HG02852 (cell line): ENCODE measurements around the gene PRADC1.
"Not testable (repeated sequence)": the region's sequence is repeated elsewhere in the genome, so short reads cannot be mapped to it uniquely, and the experiment has no call there.

ENCODE experiments used
- ATAC-seq: cut with Tn5 transposase; IDR thresholded peaks from one replicate; pipeline ENCODE4 v1.9.1; 2021; ENCODE audit warnings: mild to moderate bottlenecking, moderate library complexity; ENCODE audit not compliant: unreplicated experiment

PRADC1 gene

DNA sequence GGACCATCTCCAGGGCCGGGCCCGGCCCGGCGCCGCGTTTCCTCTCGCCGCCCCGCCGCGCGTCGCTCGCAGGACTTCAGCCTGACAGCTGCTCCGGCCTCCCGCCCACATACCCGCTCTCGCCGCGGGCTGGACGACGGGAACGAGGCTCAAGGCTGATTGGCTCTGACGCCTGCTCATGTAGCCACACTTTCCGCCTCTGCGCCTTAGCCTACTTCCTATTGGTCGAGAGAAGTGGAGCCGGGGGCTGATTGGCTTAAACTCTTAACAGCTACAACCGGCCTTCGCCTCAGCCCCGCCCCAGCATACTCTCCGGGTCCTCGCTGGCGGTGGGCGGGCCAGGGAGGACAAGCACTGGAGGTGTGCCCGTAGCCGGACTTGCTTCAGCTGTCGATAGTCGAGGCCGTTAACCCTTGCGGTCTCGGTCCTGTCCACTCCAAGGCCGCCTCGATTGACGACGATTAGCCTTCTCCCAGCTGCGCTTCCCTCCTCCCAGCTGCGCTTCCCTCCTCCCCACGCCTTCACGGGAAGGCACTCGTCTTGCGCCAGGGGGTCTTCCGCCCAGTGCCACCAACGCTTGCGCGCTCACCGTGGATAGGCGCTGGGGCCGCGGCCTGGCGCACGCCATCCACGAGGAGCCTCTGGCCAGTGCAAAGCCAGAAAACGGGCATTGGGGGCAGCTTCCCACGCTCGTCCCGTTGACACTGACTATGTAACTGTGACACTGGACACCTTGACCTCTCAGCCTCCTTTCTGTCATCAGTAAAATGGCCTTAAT is at the start of gene PRADC1:
Gene PRADC1, minus strand, starts transcription at position 86 of the 778 bp plus-strand sequence. Its CDS starts 79 bp downstream, at position 7.
- ATAC-seq: peak; percentile 90

DNA sequence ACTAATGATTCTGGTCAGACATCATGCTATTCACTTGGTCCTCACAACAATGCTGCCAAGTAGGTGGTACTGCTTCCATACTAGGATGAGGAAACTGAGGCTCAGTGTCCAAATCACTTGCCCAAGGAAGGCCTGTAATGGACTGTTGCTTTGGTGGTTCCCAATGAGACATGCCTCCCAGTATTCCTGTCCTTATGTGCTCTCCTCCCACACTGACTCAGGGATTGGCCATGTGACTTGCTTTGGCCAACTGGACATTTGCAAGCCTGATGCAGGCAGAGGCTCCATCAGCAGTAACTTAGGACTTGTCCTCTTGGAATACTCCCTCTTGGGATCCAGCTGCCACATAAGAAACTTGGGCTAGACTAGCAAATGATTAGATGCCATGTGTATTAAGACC is 48.2 kb upstream of the PRADC1 start:
- ATAC-seq: no peak

DNA sequence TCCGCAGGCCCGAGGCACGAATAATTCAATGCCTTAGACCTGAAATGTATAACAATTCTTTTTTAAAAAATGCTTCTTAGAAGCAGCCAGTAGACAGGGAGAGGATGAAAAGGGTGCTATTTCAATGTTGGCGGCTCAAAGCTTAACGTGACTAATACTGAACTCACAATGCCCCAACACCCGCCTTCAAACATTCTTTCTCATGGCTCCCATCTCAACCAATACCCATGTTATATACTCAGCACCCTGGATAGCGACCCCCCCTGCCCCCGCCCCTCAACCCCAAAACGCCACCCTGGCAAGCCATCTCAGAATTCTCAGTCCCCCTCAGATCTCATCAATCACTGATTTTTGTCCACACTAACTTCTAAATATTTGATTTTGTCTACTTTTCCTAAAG is 46.8 kb upstream of the PRADC1 start:
- ATAC-seq: no peak

DNA sequence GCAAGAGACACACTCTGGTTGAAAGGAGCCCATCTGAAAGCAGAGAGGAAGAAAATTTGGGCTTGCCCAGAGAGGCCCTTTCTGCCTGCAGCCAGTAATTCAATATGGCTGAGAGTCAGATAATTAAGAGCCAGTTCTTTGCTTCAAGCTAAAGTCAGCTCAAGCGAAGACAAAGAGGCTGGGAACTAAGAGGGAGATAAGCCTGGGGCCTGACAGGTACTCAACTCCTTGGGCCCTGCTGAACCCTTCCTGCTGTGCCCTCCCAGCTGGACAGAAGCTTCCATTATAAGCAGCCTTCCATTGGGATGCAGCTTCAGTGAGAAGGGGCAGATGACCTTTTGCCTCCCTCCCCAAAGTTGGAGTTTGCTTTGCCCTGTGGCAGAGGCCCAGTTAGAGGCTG is 39.2 kb upstream of the PRADC1 start:
- no peak for ATAC-seq

DNA sequence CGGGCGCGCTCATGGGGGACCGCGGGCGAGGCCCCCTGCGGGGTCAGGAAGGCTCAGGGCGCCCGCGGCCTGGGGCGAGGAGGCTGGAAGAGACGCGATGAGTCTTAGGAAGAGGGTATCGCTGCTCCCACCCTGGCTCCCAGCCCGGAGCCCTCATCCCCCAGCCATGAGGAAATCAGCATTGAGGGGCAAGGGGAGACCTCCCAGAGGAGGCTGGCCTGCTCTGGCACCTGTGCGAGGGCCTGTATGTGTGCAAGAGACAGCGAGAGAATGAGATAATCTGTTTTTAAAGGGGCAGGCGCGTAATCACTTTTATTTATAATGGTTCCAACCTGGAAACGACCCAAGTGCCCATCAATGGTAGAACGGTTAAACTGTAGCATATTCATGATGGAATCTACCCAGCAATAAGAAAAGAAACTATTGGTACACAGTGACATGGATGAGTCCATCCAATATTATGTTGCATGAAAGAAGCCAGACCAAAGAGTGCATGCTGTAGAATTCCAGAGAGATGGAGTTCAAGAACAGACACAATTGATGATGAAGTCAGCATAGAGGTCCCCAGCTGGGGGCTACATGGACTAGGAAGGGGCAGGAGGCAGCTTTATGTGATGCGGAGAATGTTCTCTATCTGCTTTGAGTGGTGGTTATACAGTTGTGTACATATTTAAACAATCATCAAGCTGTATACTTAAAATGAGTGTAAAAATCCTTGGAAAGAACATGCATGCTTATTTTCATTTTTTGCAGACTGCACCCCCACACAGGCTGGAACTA is 36.8 kb upstream of the PRADC1 start:
- peak; percentile 7 for ATAC-seq

DNA sequence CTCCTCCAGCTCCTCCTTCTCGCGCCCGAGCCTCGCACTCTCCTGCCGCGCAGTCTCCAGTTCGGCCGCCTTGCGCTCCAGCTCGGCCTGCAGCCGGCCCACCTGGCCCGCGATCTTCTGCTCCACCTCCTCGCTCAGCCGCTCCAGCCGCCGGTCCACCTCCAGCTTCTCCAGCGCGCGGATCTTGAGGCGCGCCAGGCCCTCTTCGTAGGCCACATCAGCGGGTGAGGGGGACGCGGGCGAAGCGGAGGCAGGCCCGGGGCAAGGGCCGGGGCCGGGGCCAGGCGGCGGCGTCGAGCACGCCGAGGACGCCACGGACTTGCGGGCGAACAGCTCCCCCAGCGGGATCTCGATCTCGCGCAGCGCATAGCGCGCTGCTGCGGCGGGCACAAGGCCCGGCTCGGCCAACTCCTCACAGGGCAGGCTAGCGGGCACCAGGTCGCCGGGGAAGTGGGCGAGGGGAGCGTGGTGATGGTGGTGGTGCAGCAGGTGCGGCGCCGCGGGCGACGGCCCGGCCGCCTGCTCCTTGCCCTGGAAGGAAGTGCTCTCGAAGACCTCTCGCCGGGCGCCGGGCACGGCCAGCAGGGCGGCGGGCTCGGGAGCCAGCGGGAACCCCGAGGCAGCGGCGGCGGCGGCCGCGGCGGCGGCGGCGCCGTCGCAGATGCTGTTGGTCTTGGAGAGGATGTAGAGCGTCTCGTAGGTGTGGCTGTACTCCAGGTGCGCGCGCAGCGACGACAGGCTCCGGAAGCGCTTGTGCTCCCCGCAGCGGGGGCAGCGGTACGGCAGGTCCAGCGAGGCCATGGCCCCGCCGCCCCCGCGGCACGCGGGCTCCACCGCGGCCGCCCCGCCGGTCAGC is 36.0 kb upstream of the PRADC1 start:
- peak; percentile 67 for ATAC-seq

DNA sequence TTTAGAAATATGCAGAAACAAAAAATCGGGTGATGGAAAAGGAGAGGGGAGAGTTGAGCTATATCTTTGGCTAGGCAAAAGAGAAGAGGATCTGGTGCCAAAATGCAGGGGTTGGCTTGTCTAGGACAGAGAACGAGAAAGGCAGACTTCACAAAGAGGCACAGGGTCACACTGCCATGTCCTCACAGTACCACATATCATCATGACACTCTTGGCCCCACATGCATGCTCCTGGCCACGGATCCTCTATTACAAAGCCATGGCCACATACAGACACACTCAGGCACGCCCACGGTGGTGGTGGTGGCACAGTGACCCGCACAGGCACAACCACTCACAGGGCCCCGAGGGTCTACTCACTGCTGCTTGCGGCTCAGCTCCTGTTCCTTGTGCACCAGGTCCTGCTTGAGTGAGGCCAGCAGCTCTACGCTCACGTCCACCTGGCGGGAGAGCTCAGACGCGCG is 35.4 kb upstream of the PRADC1 start:
- no peak for ATAC-seq

DNA sequence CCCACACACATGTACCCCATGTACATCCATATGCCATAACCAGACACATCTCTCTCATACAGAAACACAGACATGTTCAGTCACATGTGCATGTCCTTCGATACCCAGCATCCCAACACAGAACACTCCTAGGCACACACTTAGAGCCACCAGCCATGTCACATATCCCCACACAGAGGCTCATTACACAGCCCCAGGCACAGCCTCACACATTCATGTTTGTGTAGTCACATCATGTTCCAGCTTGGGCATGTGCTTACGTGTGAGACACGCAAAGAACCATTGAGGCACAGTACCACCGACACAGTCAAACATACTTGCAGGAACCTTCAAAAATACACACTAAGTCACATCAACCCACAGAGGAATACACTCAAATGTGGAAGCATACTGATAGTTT is 34.0 kb upstream of the PRADC1 start:
- ATAC-seq: no peak

DNA sequence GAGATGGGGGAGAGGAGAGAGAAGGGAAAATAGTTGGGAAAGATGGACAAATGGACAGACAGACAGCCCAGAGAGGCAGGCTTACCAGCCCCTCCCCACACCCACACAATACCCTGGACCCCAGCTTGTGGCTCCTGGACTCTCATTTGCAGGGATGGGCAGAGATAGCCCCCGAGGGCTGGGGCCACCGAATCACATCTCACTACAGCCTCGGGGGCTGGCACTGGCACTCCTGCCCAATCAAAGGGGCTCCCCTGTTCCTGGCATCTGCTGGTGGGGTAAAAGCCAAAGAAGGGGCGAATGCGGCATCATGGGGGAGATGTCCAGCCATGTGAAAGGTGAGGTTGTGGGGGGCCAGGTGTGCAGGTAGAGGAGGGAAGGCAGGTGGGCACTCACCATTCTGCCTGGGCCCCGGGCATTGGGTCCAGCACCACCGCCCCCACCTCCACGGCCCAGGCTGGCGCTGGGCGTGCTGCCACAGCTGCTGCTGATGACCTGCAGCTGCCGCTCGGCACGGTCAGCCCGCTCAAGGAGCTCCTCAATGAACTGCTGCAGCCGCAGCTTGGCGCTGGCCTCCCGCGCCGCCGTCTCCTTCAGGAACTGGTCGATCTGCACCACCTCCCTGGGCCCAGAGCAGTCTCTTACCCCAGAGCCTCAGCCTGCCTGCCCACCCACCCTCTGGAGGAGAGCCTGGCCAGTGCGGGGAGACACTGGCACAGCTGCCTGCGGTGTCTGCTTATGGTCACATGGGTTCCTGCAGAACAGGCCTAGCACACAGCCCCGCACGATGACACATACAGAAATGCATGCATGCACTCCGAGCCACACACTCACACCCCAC is 33.2 kb upstream of the PRADC1 start:
- ATAC-seq: no peak

DNA sequence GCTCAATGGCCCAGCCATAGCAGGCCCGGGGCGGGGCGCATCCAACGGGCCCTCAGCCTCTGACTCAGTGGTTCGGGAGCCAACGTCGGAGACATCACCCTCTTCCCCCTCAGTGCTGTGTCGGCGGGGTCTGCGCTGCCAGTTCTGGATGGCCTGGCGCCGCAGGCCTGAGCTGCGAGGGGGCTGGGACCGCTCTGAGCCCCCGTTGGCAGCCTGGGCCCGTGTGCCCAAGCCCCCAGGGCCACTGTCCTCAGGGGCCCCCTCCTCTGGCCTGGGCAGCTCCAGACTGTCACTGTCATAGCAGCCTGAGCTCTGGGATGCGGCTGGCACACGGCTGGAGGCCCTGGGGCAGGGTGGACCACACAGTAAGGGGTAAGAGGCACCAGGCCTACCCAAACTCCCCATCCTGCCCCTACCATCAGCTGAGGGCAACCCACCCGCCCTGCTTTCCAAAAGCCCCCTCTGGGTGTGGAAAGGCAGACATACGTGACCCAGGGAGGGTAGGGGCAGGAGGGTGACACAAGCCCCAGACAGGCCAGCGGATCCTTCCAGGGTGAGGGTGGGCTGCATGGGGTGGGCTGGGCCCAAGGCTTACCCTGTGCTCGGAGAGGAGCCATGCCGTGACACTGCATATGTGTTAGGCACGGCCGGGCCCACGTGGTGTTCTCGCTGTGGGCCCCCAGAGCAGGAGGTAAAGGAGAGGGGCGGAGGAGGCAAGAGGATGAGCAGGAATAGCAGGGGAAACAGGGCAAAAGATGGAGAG is 32.4 kb upstream of the PRADC1 start:
- no peak for ATAC-seq

DNA sequence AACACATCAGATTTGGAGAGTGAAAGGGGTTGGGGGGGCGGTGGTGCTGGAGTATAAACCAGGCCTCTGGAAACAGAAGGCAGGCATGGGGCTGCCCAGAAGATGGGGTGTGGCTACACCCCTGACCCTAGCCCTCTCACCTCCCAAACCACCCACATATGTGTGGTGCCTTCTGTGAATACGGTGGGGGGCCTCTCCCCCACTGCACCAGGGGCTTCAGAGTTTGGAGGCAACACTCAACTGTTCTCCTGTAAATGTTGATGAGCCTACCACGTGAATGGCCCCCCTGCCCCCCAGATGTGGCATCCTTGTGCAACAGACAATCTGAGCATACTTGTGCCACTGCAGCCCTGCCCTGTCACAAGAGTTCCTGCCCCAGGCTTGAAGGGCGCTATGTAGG is 31.7 kb upstream of the PRADC1 start:
- no peak for ATAC-seq

DNA sequence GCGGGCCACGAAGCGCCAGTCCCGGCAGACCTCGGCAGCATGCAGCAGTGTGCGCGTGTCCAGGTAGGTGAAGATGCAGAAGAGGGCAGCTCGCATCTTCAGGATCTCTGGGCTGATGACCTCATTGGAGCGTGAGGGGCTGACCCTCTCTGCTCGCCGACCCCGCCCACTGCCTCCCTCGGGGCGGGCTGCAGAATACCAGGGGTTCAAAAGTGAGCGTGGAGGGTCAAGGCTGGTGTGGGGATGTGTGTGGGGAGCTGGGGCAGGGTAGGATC is 31.2 kb upstream of the PRADC1 start:
- no peak for ATAC-seq

DNA sequence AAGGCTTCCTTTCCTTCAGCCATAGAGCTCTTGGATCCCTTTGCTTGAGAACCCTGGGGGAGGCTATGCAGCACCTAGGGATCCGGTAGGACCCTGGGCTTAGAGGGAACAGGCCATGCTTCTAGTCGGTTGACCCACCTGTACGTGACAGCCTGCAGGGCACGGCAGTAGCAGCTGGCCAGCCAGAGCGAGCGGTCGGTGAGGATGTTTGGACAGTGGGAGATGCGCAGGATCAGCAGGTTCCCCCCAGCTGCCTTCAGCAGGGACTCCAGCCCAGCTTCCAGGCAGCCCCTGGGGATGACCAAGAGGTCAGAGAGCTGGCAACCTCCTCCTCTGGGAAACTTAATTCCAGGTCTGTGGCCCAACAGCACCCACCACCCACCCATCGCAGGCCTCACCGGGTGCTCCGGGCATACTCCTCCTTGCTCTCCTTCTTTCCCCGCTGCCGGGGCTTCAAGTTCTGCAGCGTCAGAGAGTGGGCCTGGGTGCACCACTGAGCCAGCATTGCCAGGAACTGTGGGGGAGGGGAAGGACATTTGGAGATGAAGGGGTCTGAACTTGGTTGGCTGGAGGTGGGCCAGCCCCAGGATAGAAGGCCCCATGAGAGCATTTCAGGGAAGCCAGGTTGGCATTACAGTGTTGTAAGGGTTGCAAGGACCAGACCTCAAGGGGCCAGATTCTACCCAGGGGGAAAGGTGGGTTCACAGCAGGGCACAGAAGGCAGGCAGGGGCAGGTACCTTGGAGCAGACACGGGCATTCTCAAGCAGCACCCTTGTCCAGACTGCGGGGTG is 30.7 kb upstream of the PRADC1 start:
- ATAC-seq: no peak

DNA sequence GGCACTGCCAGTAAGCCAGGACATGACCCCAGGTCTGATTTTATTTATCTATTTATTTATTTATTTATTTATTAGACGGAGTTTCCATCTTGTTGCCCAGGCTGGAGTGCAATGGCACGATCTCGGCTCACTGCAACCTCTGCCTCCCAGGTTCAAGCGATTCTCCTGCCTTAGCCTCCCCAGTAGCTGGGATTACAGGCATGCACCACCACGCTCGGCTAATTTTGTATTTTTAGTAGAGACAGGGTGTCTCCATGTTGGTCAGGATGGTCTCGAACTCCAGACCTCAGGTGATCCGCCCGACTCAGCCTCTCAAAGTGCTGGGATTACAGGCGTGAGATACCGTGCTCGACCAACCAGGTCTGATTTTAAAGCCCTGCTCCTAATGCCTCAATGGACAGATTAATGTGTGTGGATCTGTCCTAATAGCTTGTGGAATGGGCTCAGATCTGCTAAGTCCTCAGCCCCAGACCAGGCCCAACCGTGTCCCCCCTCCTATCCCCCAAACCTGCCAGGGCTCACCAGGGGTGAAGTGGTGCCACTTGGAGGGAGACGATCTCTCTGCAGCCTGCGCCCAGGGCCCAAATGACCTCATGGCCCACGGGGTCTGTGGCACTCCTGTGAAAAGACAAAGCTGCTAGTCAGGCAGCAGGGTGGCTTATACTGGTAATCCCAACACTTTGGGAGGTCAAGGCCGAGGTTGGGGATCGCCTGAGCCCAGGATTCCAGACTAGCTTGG is 29.8 kb upstream of the PRADC1 start:
- ATAC-seq: not testable (repeated sequence)

DNA sequence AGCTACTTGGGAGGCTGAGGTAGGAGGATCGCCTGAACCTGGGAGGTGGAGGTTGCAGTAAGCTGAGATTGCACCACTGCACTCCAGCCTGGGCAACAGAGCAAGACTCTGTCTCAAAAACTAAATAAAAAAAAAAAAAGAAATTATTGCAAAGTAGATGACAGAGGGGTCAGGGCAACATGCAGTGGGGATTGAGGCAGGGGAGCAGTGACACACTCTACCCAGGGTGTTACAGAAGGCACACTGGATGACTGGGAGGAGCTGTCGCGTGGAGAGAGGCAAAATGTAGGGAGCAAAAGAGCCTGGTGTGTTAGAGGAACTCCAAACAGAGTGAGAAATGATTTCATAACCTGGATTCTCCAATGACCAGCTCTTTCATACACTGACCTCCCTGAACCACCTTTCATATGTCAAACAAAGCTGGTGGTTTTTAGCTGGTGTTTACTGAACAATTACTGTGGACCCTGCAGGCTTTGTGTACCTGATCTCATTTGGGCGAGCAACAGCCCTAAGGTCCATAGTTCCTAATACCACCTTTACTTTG is 29.1 kb upstream of the PRADC1 start:
- ATAC-seq: no peak

DNA sequence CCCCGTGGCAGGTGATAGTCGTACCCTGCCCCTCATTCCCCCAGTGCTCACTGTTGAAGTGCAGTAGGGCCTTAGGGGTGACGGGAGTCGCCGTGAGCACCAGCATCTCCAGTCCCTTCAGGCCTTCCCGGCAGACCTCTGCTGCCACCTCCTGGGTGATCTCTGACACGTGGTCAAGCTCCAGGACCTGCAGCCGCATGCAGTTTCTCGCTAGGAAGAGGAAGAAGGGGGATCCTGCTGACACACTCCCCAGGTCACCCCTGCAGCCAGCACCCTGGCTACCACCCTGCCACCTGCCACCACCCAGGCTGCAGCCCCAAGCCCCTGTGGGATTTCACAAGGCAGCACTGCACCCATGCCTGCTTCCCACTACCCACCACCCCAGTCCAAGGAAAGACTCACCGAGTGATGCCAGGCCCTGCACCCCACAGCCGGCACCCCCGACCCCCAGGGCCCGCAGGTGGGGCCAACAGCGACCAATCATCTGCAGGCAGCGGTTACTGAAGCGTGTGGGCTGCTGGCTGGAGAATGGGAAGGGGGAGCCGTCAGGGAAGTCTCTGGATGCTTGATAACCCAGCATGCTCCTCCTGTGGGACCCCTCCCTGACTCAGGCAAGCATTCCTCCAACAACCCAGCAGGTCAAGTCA is 27.4 kb upstream of the PRADC1 start:
- no peak for ATAC-seq

DNA sequence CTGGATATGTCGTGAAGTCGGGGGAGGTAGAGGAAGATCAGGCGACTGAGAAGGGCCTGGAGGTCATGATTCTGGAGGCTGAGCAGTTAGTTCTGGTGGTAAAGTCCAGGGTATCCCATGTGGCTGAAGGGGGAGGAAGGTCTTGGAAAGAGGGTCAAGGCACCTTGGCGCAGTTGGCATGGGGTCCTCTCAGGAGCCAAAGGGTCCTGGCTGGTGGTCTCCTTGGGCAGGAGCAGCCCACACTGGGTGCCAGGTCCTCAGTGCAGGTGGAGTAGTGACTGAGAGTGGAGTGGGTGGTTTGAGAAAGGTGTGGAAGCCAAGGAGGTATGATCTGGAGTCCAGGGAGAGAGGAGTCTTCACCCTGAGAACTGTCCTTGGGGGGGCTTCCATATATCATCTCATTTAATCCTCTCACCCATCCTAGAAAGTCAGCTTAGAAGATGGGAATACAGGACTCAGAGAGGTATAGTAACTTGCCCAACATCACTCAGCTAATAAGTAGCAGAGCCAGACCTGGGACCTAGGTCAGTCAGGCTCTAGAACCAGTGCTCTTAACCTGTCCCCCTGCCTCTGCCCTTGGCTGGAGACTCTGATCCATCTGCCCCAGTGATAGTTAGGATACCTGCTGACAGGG is 26.8 kb upstream of the PRADC1 start:
- no peak for ATAC-seq
